ENCODE measurements around the gene GP9.
"Not testable (repeated sequence)": the region's sequence is repeated elsewhere in the genome, so short reads cannot be mapped to it uniquely, and the experiment has no call there.

Gene GP9

DNA sequence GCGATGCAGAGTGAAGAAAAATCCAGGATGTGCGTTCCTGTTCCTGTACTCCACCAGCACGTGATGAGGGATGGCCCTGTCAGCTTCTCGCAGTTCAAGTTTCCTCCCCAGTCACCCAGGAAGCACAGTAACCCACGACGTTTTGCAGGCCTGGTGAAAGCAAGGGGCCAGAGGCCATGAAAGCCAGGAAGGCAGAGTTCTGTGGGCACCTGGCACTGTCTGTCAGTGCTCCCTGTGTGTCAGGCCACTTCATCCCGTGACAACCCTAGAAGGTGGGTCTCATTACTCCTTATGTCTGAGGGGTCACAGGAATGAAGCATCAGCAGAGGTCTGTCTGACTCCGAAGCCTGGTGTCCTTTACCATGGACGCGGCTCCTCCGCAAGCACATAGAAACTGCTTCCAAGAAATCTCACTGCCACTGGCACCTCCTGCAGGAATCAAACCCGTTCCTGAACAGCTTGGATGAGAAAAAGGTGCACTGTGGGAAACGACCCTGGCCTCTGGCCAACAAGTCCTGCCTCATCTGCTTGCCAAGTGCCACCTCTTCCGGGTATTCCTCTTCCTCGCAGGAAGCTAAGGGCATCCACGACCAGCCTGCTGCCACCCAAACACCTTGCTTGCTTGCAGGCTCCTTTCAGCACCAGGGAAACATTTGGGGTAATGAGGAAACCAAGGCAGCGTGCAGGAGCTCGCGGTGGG, 46.4 kb downstream of the GP9 start:
- DNase-seq (ENCODE audit: insufficient read length, low spot score) (no peak), FAIRE-seq (no peak)

DNA sequence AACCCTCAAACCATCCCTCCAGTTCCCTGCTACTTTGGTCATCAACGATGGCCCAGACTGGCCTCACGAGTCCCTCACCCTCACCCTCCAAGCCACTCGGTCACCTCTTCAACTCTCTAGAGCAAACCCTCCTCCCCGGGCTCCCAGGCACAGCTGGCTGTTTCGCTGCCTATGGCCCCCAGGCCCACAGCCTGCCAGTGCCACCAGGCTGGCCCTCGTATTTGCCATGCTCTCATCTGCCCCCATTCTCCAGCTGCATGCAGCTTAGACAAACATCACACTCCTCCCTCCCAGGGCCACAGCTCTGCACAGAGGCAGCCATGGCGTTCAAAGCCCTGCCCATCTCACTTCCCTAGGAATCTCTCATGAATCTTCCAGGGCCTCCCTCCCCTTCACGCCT, 47.2 kb downstream of the GP9 start:
- DNase-seq (ENCODE audit: insufficient read length, low spot score) = no peak

DNA sequence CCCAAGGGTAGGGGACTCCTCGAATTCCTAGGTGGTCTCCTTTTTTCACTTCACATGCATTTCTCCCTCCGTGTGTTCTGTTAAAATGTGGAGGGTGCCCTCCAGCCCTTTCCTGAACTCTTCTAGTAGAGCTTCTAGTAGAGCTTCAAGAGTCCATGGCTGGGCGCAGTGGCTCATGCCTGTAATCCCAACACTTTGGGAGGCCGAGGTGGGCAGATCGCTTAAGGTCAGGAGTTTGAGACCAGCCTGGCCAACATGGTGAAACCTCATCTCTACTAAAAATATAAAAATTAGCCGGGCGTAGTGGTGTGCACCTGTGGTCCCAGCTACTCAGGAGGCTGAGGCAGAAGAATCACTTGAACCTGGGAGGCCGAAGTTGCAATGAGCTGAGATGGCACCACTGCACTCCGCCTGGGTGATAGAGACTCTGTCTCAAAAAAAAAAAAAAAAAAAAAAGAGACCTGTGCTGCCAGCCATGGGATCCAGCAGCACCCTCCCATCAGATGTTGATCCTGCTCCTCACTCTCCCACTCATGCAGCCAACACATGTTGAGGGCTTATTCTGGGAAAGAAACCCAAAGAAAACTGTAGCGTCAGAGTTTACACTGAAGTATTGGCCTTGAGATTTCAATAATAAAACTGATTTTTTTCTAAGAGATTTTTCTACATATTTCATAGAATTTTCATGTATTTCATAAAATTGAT, 50.6 kb downstream of the GP9 start:
- not testable (repeated sequence) for FAIRE-seq

More for the DNA sequence above, 47.2 kb downstream of the GP9 start:
- no peak for FAIRE-seq

More for the DNA sequence above, 50.6 kb downstream of the GP9 start:
- not testable (repeated sequence) for DNase-seq (ENCODE audit: insufficient read length, low spot score)

Measured in GM19239 (cell line).